GM18873 (cell line): ENCODE data around the gene GLTPD2.

Experiments
- ATAC-seq: cut with Tn5 transposase; IDR thresholded peaks from one replicate; pipeline ENCODE4 v1.9.1; 2021; ENCODE audit warnings: mild to moderate bottlenecking, moderate library complexity, moderate number of reproducible peaks; ENCODE audit not compliant: unreplicated experiment, low FRiP score

GLTPD2 gene

DNA sequence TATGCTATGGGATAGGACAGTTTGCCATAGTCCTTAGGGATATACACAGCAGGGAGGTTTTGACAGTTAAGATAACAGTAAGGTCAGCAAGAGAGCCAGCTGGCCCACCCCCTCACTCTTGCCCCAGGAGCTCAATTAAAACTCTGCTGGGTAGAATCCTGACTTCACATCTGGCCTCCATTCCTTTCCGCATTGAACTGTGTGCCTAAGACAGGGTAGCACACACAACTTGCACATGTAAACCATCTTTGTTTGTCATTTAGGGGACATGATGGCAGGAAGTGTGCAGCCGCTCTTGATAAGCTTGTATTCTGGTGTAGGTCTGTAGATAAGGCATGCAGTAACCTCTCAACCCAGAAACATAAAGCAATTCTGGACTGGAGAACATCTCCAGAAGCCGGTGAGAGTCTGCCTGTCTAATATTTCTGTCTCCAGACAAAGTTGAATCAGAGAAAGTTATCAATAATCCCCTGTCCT, 49.6 kb downstream of the GLTPD2 start:
- no peak for ATAC-seq

DNA sequence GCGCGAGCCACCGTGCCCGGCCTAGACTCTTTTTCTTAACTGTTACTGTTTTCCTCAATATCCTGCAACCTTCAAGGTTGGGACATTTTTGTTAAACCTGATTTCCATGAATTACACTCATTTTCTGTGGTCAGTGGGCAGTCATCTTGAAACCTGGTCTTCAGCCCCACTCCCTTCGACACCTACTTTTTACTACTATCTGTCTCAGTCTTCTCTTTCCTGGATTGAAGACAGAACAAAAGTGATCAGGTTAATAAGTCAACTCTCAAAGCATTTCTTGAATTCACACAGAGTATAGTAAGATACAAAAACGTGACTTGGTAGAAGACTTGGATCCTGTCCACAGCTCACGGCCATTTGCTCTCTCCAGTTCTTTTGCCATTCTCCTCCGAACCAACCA, 50.5 kb downstream of the GLTPD2 start:
- no peak for ATAC-seq
